HFFc6 (cell line): Measurements from ENCODE around the gene COL4A1. TPM values are rescaled to one million over a fixed set of nuclear protein-coding genes. Genes with fewer than 3 reads are reported as not detected.

Source experiments
- DNase-seq: peaks from one replicate; pipeline ENCODE4 v3.0.0-alpha.2; 2018
- H3K27ac Mint-ChIP-seq: 2 replicates; pipeline ENCODE4 v1.8.0; 2020; ENCODE audit warnings: mild to moderate bottlenecking, mixed read lengths
- H3K27me3 Mint-ChIP-seq: 2 replicates; pipeline ENCODE4 v1.8.0; 2021; ENCODE audit warnings: mild to moderate bottlenecking, moderate library complexity, mixed read lengths; ENCODE audit not compliant: insufficient read depth
- H3K36me3 Mint-ChIP-seq: 2 replicates; pipeline ENCODE4 v1.8.0; 2021; ENCODE audit warnings: low read depth, mixed read lengths
- H3K4me1 Mint-ChIP-seq: 2 replicates; pipeline ENCODE4 v1.8.0; 2020; ENCODE audit warnings: low read depth, mixed read lengths
- H3K4me3 Mint-ChIP-seq: 2 replicates; pipeline ENCODE4 v1.8.0; 2020; ENCODE audit warnings: mild to moderate bottlenecking, moderate library complexity, mixed read lengths
- H3K9me3 Mint-ChIP-seq: 2 replicates; pipeline ENCODE4 v1.8.0; 2020; ENCODE audit warnings: mild to moderate bottlenecking, mixed read lengths
- long read RNA-seq: library from polyadenylated mRNA; unstranded; transcript quantifications from one replicate; pipeline ENCODE4 v2.0.0, GENCODE V29; 2019
- total RNA-seq, 6 experiments: library from RNA; stranded (reverse); fragmentation: NEBNext Ultra II Directional; extraction: Animal tissue kit (Norgen Biotek cat#: 25700); gene quantifications; 2 replicates in 1 of 6; 3 replicates in 5 of 6; pipeline ENCODE4 v1.2.3, GENCODE V29; 2021
- TF ChIP-seq, protein P1 (sequence below): fragments of 200-600 bp; sonication (generic); IDR thresholded peaks from 2 replicates; pipeline ENCODE4 v1.5.0; 2021; ENCODE audit warnings: antibody characterized with exemption, mild to moderate bottlenecking

COL4A1 gene
- 100 to 1,000 TPM; 137 to 328 (median 148) TPM for total RNA-seq
- long read RNA-seq, full-length matches to known transcripts = 5 of 89 reads
- long read RNA-seq, partial matches to known transcripts = 66 of 89 reads
- long read RNA-seq, other reads (novel, unspliced or antisense) = 18 of 89 reads

DNA sequence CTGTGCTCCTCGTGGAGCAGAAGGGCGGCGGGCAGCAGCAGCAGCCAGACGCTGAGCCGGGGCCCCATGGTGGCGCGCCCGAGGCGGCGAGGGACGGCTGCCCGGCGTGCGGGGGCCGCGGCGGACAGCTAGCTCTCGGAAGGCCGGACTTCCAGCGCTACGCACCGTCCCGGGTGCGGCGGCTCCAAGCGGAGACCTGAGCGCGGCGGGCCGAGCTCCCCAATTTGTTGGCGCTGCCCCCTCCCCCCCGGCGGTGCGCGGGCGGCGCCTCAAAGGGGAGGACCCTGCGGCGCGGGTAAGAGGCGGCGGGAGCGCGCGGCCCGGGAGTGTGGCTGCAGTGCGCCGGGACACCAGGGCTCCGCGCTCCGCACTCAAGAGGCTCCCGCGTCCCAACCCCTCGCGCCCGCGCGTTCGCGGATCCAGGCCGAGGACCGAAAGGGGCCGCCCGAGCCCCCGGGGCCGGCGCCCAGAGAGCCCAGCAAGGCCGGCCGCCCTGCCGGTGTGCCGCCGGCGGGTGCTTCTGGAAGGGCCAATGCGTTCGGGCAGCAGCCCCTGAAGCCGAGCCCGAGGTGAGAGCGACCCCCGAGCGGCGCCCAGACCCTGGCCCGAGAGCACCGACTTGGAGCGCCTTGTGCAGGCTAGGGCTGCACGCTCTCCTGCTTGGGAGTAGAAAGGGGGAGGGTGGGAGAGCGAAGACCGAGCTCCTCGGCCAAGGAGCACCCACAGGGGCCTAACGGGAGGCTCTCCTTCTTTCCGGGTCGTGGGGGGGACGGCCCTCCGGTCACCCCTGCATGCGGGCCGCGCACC, at the start of gene COL4A1, which contains the start of gene COL4A2:
Gene COL4A1, minus strand, starts transcription at position 198 of the 807 bp plus-strand sequence. Its CDS starts 130 bp downstream, at position 68.
Gene COL4A2, plus strand, starts transcription at position 325 of the 807 bp plus-strand sequence. CDS start 620 bp downstream, outside the sequence.
- Mint-ChIP-seq H3K27ac (peak within 1 kb of the TSS; percentile 90), H3K27me3 (peaks cover 2% of the 10 kb centered on the region; the same call in 1 of the 2 replicates), H3K36me3 (peaks cover 37% of the 10 kb centered on the region), H3K4me1 (peaks cover 72% of the 10 kb centered on the region), H3K9me3 (no peaks in the 10 kb centered on the region), H3K4me3 (peak within 1 kb of the TSS; percentile 99)
- DNase-seq = no peak
- TF ChIP-seq, protein P1, sequence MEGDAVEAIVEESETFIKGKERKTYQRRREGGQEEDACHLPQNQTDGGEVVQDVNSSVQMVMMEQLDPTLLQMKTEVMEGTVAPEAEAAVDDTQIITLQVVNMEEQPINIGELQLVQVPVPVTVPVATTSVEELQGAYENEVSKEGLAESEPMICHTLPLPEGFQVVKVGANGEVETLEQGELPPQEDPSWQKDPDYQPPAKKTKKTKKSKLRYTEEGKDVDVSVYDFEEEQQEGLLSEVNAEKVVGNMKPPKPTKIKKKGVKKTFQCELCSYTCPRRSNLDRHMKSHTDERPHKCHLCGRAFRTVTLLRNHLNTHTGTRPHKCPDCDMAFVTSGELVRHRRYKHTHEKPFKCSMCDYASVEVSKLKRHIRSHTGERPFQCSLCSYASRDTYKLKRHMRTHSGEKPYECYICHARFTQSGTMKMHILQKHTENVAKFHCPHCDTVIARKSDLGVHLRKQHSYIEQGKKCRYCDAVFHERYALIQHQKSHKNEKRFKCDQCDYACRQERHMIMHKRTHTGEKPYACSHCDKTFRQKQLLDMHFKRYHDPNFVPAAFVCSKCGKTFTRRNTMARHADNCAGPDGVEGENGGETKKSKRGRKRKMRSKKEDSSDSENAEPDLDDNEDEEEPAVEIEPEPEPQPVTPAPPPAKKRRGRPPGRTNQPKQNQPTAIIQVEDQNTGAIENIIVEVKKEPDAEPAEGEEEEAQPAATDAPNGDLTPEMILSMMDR = no peak

DNA sequence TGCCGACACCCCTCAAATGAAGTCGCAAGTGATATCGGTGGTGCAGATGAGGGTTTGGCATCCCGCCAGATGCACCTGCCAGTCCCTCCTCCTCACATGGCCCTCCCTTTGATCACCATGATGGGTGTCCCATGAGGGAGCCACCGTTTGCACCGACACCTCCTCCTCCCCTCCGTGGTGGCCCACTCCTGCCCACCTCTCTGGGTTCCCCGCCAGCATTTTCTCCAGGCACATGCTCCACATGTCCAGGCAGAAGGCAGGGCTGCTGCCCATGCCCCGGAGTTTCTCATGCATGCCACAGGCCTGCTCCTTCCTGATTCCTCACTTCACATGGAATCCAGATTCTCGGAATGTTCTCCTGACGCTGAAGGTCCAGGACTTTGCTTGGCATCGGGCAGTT, 49.4 kb upstream of the COL4A1 start:
- no peaks in the 10 kb centered on the region for H3K9me3 Mint-ChIP-seq
- H3K27ac Mint-ChIP-seq = no peak overlapping the region
- no peak overlapping the region for H3K4me3 Mint-ChIP-seq
- peaks cover 6% of the 10 kb centered on the region for H3K27me3 Mint-ChIP-seq
- no peak for DNase-seq
- TF ChIP-seq, protein P1 = no peak
- peaks cover 24% of the 10 kb centered on the region for H3K4me1 Mint-ChIP-seq
- H3K36me3 Mint-ChIP-seq = peaks cover 10% of the 10 kb centered on the region

DNA sequence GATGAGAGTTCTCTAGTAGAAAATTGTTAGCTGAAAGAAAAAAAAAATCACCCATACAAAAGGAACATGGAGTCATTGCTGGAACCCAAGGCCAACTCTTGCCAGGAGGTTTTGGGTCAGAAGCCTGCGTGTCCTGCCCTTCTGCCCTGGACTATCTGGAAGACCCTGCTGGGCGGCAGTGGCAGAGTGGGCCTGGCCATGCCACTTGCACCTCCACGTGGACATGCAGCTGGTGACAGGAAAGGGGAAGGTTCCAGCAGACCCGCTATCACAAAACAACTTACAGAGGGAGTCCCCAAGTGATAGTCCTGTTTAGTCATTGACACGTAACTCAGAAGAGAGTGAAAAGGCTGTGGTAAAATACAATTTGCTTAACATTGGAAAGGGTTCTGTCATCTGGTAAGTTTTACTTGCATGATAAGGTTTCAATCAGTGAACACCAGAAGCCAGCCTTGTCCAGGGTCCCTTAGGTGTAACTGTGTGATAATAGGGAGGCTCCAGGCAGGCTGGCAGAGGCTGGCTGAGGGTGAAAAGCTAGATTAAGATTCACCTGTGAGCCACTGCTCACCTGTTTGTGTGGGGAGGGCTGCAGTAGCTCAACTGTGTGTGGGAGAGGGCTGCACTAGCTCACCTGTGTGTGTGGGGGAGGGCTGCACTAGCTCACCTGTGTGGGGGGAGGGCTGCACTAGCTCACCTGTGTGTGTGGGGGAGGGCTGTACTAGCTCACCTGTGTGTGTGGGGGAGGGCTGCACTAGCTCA, 47.9 kb upstream of the COL4A1 start:
- Mint-ChIP-seq H3K36me3 (peaks cover 9% of the 10 kb centered on the region), H3K27ac (no peak overlapping the region), H3K27me3 (peaks cover 6% of the 10 kb centered on the region), H3K9me3 (no peaks in the 10 kb centered on the region), H3K4me1 (peaks cover 35% of the 10 kb centered on the region), H3K4me3 (no peak overlapping the region)
- DNase-seq = no peak
- TF ChIP-seq, protein P1 = no peak

DNA sequence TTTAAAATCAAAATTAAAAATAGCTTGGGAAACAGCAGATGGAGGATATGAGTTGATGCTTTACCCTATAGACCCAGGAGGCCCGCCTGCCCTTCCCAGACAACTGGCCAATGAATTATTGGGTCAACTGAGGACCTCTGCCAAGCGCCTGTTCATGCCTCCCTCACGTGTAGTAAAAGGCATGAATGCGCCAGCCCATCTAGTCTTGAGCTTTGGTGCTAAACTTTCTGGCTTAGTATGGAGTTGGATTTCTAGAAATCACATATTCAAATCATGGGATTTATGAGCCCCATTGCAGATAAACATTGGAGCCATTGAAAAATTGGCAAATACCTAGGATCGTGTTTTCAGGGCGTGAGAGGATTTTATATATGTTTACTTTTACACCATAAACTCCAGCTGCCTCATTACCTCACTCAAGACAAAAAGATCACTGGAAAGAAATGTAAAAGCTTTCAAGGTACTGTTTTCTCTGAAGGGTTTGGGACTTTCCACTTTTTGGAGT, 47.2 kb upstream of the COL4A1 start:
- DNase-seq = no peak

More for the DNA sequence above, 47.2 kb upstream of the COL4A1 start:
- no peaks in the 10 kb centered on the region for H3K9me3 Mint-ChIP-seq
- TF ChIP-seq, protein P1 = no peak
- peaks cover 2% of the 10 kb centered on the region; the same call in 1 of the 2 replicates for H3K36me3 Mint-ChIP-seq
- H3K4me1 Mint-ChIP-seq = peaks cover 40% of the 10 kb centered on the region
- H3K27me3 Mint-ChIP-seq = peaks cover 6% of the 10 kb centered on the region
- no peak overlapping the region for H3K27ac Mint-ChIP-seq
- H3K4me3 Mint-ChIP-seq = no peak overlapping the region
